Neural progenitor cell (in vitro differentiated cells): Measurements from ENCODE around the gene ITGA11. TPM values are rescaled to one million over a fixed set of nuclear protein-coding genes. Genes with fewer than 3 reads are reported as not detected.

Source experiments
- DNase-seq: peaks from one replicate; pipeline ENCODE4 v3.0.0-alpha.2; 2016; ENCODE audit warnings: low spot score
- H2AFZ ChIP-seq: fragments of 200-600 bp; sonication (generic); replicated peaks from 2 replicates; pipeline ENCODE4 v1.6.1; 2016; ENCODE audit warnings: antibody characterized with exemption
- H3F3A ChIP-seq: fragments of 200-600 bp; sonication (generic); 2 replicates; pipeline ENCODE4 v1.6.1; 2016; ENCODE audit warnings: antibody characterized with exemption, low read depth
- H3K27ac ChIP-seq: fragments of 200-600 bp; sonication (generic); 2 replicates; pipeline ENCODE4 v1.5.1; 2016; ENCODE audit warnings: mild to moderate bottlenecking
- H3K27me3 ChIP-seq: fragments of 200-600 bp; sonication (generic); 2 replicates; pipeline ENCODE4 v1.6.1; 2016; ENCODE audit warnings: mild to moderate bottlenecking, moderate library complexity
- H3K36me3 ChIP-seq: fragments of 200-600 bp; sonication (generic); 2 replicates; pipeline ENCODE4 v1.5.1; 2016
- H3K4me1 ChIP-seq: fragments of 200-600 bp; sonication (generic); 2 replicates; pipeline ENCODE4 v1.6.1; 2016; ENCODE audit warnings: mixed run types
- H3K4me2 ChIP-seq: fragments of 200-600 bp; sonication (generic); 2 replicates; pipeline ENCODE4 v1.6.1; 2016
- H3K4me3 ChIP-seq: fragments of 200-600 bp; sonication (generic); 2 replicates; pipeline ENCODE4 v1.5.1; 2016
- H3K79me2 ChIP-seq: fragments of 200-600 bp; sonication (generic); 2 replicates; pipeline ENCODE4 v1.6.1; 2016; ENCODE audit warnings: low read depth
- H3K9ac ChIP-seq: fragments of 200-600 bp; sonication (generic); 2 replicates; pipeline ENCODE4 v1.6.1; 2016
- H3K9me3 ChIP-seq: fragments of 200-600 bp; sonication (generic); 2 replicates; pipeline ENCODE4 v1.5.1; 2016; ENCODE audit warnings: low read depth
- H4K20me1 ChIP-seq: fragments of 200-600 bp; sonication (generic); 2 replicates; pipeline ENCODE4 v1.6.1; 2016; ENCODE audit warnings: low read depth
- H3K27ac Mint-ChIP-seq: 3 replicates; pipeline ENCODE4 v1.8.0; 2021; ENCODE audit warnings: mixed read lengths
- H3K27me3 Mint-ChIP-seq: 2 replicates; pipeline ENCODE4 v1.8.0; 2022; ENCODE audit warnings: low read depth, mild to moderate bottlenecking, inconsistent platforms, moderate library complexity, mixed read lengths; ENCODE audit not compliant: insufficient read depth
- H3K36me3 Mint-ChIP-seq: 3 replicates; pipeline ENCODE4 v1.8.0; 2021; ENCODE audit warnings: mixed read lengths
- H3K4me1 Mint-ChIP-seq: 3 replicates; pipeline ENCODE4 v1.8.0; 2021; ENCODE audit warnings: mixed read lengths
- H3K4me3 Mint-ChIP-seq: 3 replicates; pipeline ENCODE4 v1.8.0; 2021; ENCODE audit warnings: mild to moderate bottlenecking, moderate library complexity, mixed read lengths
- H3K9me3 Mint-ChIP-seq: 3 replicates; pipeline ENCODE4 v1.8.0; 2020; ENCODE audit warnings: mixed read lengths
- CTCF ChIP-seq: fragments of 200-600 bp; sonication (generic); IDR thresholded peaks from 2 replicates; pipeline ENCODE4 v1.5.1; 2017; ENCODE audit warnings: antibody characterized with exemption, mild to moderate bottlenecking
- EZH2 ChIP-seq: fragments of 200-600 bp; sonication (generic); IDR thresholded peaks from 2 replicates; pipeline ENCODE4 v1.6.1; 2017; ENCODE audit warnings: antibody characterized with exemption, mild to moderate bottlenecking, moderate library complexity
- EZH2phosphoT487 ChIP-seq: fragments of 200-600 bp; sonication (generic); IDR thresholded peaks from 2 replicates; pipeline ENCODE4 v1.6.1; 2017; ENCODE audit warnings: antibody characterized with exemption
- total RNA-seq: library from RNA; depleted of rRNA; stranded (reverse); fragments of >200 nt; gene quantifications from 2 replicates; pipeline ENCODE4 v1.2.3, GENCODE V29; 2015; ENCODE audit warnings: low replicate concordance

Gene ITGA11
- total RNA-seq, 1 donor from 2014 or later, result not detected

- H3K9ac ChIP-seq, result peak overlapping the region; percentile 84
- H4K20me1 ChIP-seq, result peaks cover 45% of the 10 kb centered on the region
These were observed 151.9 kb downstream of the ITGA11 start for GRCh38 chr15:68279779-68280753.

GRCh38 chr15:68278595-68279405 is 153.2 kb downstream of the ITGA11 start:
- H3K36me3 Mint-ChIP-seq, result peaks cover 2% of the 10 kb centered on the region
- Histone ChIP-seq H3K4me3 (peak overlapping the region; percentile 68), H4K20me1 (peaks cover 45% of the 10 kb centered on the region), H3F3A (peaks cover 31% of the 10 kb centered on the region), H3K36me3 (no peaks in the 10 kb centered on the region), H3K79me2 (peaks cover 58% of the 10 kb centered on the region), H3K9ac (peak overlapping the region; percentile 84), H2AFZ (peak overlapping the region; percentile 96), H3K4me1 (peaks cover 24% of the 10 kb centered on the region), H3K27ac (peak overlapping the region; percentile 98), H3K27me3 (no peaks in the 10 kb centered on the region), H3K4me2 (peak overlapping the region; percentile 94), H3K9me3 (no peaks in the 10 kb centered on the region)
- DNase-seq, result no peak
- H3K27ac Mint-ChIP-seq, result peak overlapping the region; percentile 80
- H3K4me1 Mint-ChIP-seq, result peaks cover 54% of the 10 kb centered on the region
- TF ChIP-seq CTCF, result no peak
- peak overlapping the region; percentile 98 for H3K4me3 Mint-ChIP-seq
- no peaks in the 10 kb centered on the region for H3K9me3 Mint-ChIP-seq
- peaks cover 4% of the 10 kb centered on the region for H3K27me3 Mint-ChIP-seq

More at GRCh38 chr15:68279779-68280753, 151.9 kb downstream of the ITGA11 start:
- Histone ChIP-seq H2AFZ (no peak overlapping the region), H3F3A (peaks cover 31% of the 10 kb centered on the region), H3K36me3 (peaks cover 10% of the 10 kb centered on the region), H3K4me3 (peak overlapping the region; percentile 68), H3K9me3 (no peaks in the 10 kb centered on the region), H3K4me2 (peak overlapping the region; percentile 94), H3K4me1 (peaks cover 24% of the 10 kb centered on the region), H3K27ac (no peak overlapping the region), H3K79me2 (peaks cover 71% of the 10 kb centered on the region), H3K27me3 (no peaks in the 10 kb centered on the region)
- peaks cover 4% of the 10 kb centered on the region for H3K27me3 Mint-ChIP-seq
- peaks cover 9% of the 10 kb centered on the region for H3K36me3 Mint-ChIP-seq
- no peak for DNase-seq
- H3K27ac Mint-ChIP-seq, result no peak overlapping the region
- peaks cover 54% of the 10 kb centered on the region for H3K4me1 Mint-ChIP-seq
- peak overlapping the region; percentile 98 for H3K4me3 Mint-ChIP-seq
- no peak for TF ChIP-seq EZH2phosphoT487
- TF ChIP-seq CTCF, result no peak
- TF ChIP-seq EZH2, result no peak
- peaks cover 7% of the 10 kb centered on the region for H3K9me3 Mint-ChIP-seq

GRCh38 chr15:68278345-68278594 is 153.7 kb downstream of the ITGA11 start:
- Histone ChIP-seq H3K79me2 (peaks cover 53% of the 10 kb centered on the region), H3K4me2 (peak overlapping the region; percentile 94)

More at GRCh38 chr15:68278345-68278594, 153.7 kb downstream of the ITGA11 start:
- Mint-ChIP-seq H3K4me1 (peaks cover 54% of the 10 kb centered on the region), H3K27ac (no peak overlapping the region), H3K27me3 (peaks cover 5% of the 10 kb centered on the region), H3K36me3 (peaks cover 2% of the 10 kb centered on the region), H3K4me3 (peak overlapping the region; percentile 98), H3K9me3 (no peaks in the 10 kb centered on the region)
- peak; percentile 62 for TF ChIP-seq CTCF
- TF ChIP-seq EZH2, result no peak
- no peak for TF ChIP-seq EZH2phosphoT487
- no peaks in the 10 kb centered on the region for H3K27me3 ChIP-seq
- H3K4me3 ChIP-seq, result peak overlapping the region; percentile 68
- H3K9me3 ChIP-seq, result no peaks in the 10 kb centered on the region
- peaks cover 31% of the 10 kb centered on the region for H3F3A ChIP-seq
- peak overlapping the region; percentile 98 for H3K27ac ChIP-seq
- peaks cover 24% of the 10 kb centered on the region for H3K4me1 ChIP-seq
- no peak for DNase-seq
- no peaks in the 10 kb centered on the region for H3K36me3 ChIP-seq
- peak overlapping the region; percentile 84 for H3K9ac ChIP-seq
- H4K20me1 ChIP-seq, result peaks cover 45% of the 10 kb centered on the region
- H2AFZ ChIP-seq, result peak overlapping the region; percentile 96
